IPS DF 6.9 (cell line): ENCODE measurements around the gene CASTOR1.

ENCODE experiments used
- DNase-seq: peaks from one replicate; pipeline ENCODE4 v3.0.0-alpha.2; 2013; ENCODE audit warnings: low read depth, low spot score
- H3K27ac ChIP-seq: one replicate; pipeline ENCODE4 v1.5.1; 2013; ENCODE audit warnings: low read length, control low read depth
- H3K27me3 ChIP-seq: 2 replicates; pipeline ENCODE4 v1.6.1; 2013; ENCODE audit warnings: mild to moderate bottlenecking, low read length; ENCODE audit not compliant: control insufficient read depth, insufficient read depth
- H3K36me3 ChIP-seq: 2 replicates; pipeline ENCODE4 v1.6.1; 2013; ENCODE audit warnings: low read length; ENCODE audit not compliant: control insufficient read depth, insufficient read depth
- H3K4me1 ChIP-seq: 2 replicates; pipeline ENCODE4 v1.6.1; 2013; ENCODE audit warnings: low read length; ENCODE audit not compliant: control insufficient read depth, insufficient read depth
- H3K4me3 ChIP-seq: 2 replicates; pipeline ENCODE4 v1.5.1; 2013; ENCODE audit warnings: mild to moderate bottlenecking, low read length
- H3K9me3 ChIP-seq: 2 replicates; pipeline ENCODE4 v1.6.1; 2013; ENCODE audit warnings: low read length, inconsistent platforms; ENCODE audit not compliant: control insufficient read depth, insufficient read depth
- WGBS: extraction: QIAGEN DNeasy Blood & Tissue Kit; methylation state at CpG from one replicate; pipeline ENCODE4 v1.1.7; 2013; ENCODE audit warnings: mixed read lengths, missing lambda C conversion rate; ENCODE audit not compliant: insufficient read length, insufficient coverage; 5-methylcytosine and 5-hydroxymethylcytosine counted together

Gene CASTOR1

DNA sequence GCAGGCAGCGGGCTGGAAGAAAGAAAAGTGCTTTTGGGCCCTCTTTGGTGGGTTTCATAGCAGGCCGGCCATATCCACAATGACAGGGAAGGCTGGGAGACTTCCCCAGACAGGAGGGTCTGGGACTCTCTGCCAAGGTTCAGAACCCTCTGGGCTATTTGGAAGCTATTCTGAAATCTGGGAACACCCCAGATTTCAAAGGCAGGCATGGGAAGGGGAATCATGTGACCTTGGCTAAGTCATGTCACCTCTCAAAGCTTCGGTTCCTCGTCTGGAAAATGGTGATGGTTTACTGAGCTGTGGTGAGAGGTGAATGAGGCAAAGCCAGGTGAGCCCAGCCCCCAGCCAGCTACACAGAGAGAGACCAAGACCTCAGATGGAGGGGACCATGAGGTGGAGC, 4.6 kb downstream of the CASTOR1 start:
- no CpG with 5 or more reads among the region's 4 CpGs for WGBS
- H3K9me3 ChIP-seq = no peaks in the 10 kb centered on the region
- H3K27ac ChIP-seq = no peak overlapping the region
- H3K27me3 ChIP-seq = no peaks in the 10 kb centered on the region
- peaks cover 3% of the 10 kb centered on the region; the same call in 1 of the 2 replicates for H3K4me1 ChIP-seq
- no peak overlapping the region for H3K4me3 ChIP-seq
- no peaks in the 10 kb centered on the region for H3K36me3 ChIP-seq
- no peak for DNase-seq

DNA sequence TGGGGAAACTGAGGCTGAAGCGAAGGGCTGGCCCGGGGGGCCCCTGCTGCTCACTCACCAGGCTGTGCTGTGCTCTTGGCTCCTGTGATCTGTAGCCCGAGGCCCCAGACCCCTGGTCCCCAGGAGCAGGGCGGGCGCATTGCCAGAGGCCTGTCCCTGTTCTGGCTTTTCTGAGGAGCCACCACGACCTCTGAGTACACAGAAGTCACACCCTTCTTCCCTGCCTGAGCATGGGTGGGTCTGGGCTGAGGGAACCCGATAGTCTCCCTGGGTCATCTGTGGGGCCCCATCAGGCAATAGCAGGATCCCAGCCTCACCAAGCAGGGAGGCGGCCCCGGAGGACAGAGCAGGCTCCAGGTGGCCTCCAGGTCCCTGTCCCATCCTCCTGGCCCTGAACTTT, 5.1 kb downstream of the CASTOR1 start:
- H3K27ac ChIP-seq = no peak overlapping the region
- no peak overlapping the region for H3K4me3 ChIP-seq
- peaks cover 3% of the 10 kb centered on the region; the same call in 1 of the 2 replicates for H3K4me1 ChIP-seq
- WGBS = no CpG with 5 or more reads among the region's 9 CpGs
- no peaks in the 10 kb centered on the region for H3K27me3 ChIP-seq
- no peak for DNase-seq
- H3K9me3 ChIP-seq = no peaks in the 10 kb centered on the region
- no peaks in the 10 kb centered on the region for H3K36me3 ChIP-seq

DNA sequence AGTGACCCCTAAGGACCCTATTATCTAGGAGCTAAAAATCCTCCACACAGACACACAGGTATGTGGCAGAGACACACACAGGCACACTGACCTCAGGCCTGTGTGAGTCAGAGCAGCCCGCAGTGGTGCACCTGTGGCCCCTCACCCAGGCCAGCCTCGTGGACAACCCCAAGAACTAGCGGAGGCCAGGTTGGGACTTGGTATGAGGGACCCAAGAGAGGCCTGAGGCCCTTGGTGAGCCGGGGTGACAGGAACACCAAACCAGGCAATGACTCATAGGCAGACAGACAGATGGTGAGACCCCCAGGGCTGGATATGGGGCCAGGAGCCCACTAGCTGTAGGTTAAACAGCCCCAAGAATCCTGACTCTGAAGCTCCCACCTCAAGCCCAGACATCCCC, 6.0 kb downstream of the CASTOR1 start:
- Histone ChIP-seq H3K27me3 (no peaks in the 10 kb centered on the region), H3K4me1 (no peaks in the 10 kb centered on the region), H3K36me3 (no peaks in the 10 kb centered on the region), H3K4me3 (no peak overlapping the region), H3K9me3 (no peaks in the 10 kb centered on the region), H3K27ac (no peak overlapping the region)
- no peak for DNase-seq
- WGBS = no CpG with 5 or more reads among the region's 4 CpGs

DNA sequence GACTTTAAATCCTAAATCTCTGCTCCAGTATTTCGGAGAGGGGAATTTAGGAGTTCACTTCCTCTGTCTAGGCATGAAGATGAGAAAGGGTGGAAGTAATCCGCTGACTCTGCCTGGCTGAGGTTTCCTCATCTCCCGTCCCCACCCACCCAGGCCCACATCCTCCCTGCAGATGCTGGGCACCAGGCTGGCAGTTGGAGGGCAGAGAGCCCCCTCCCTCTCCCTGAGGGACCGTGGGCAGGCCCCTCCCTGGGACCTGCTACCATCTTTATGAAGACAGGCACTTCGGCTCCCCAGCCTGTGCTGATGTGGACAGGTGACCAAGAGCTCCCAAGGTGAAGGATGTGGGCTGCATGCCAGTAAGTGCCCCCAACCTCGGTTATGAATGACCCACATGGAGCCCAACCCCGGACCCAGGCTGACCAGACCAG, 6.7 kb downstream of the CASTOR1 start:
- WGBS = no CpG with 5 or more reads among the region's 7 CpGs
- DNase-seq = no peak

DNA sequence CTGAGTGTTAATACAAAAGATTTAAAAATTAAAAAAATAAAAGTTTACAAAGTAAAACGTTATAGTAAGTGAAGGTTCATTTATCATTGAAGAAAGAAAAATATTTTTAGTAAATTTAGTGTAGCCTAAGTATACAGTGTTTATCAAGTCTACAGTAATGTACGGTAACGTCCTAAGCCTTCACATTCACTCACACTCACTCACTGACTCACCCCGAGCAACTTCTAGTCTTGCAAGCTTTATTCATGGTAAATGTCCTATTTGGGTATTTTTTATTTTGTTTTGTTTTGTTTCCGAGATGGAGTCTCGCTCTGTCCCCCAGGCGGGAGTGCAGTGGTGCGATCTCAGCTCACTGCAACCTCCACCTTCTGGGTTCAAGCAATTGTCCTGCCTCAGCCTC, 8.8 kb downstream of the CASTOR1 start:
- Histone ChIP-seq H3K27me3 (no peaks in the 10 kb centered on the region), H3K9me3 (no peaks in the 10 kb centered on the region), H3K36me3 (no peaks in the 10 kb centered on the region), H3K27ac (no peak overlapping the region), H3K4me1 (no peaks in the 10 kb centered on the region), H3K4me3 (no peak overlapping the region)
- no peak for DNase-seq
- WGBS = 100% methylated on average over 1 of the region's 8 CpGs

More for the DNA sequence above, 6.7 kb downstream of the CASTOR1 start:
- Histone ChIP-seq H3K4me3 (no peak overlapping the region), H3K4me1 (no peaks in the 10 kb centered on the region), H3K27ac (no peak overlapping the region), H3K36me3 (no peaks in the 10 kb centered on the region), H3K9me3 (no peaks in the 10 kb centered on the region), H3K27me3 (no peaks in the 10 kb centered on the region)

DNA sequence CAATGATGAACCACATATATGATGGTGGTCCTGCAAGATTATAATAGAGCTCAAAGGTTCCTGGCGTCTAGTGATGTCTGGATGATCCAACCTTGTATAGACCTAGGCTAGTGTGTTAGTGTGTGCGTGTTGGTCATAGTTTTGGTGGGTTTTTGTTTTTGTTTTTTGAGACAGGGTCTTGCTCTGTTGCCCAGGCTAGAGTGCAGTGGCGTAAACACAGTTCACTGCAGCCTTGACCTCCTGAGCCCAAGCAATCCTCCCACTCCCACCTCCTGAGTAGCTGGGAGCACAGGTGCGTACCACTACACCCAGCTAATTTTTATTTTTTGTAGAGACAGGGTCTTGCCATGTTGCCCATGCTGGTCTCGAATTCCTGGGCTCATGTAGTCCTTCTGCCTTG, 9.4 kb downstream of the CASTOR1 start:
- H3K9me3 ChIP-seq = no peaks in the 10 kb centered on the region
- H3K36me3 ChIP-seq = no peaks in the 10 kb centered on the region
- H3K4me3 ChIP-seq = no peak overlapping the region
- no peaks in the 10 kb centered on the region for H3K4me1 ChIP-seq
- H3K27ac ChIP-seq = no peak overlapping the region
- WGBS = no CpG with 5 or more reads among the region's 5 CpGs
- DNase-seq = no peak
- H3K27me3 ChIP-seq = no peaks in the 10 kb centered on the region

DNA sequence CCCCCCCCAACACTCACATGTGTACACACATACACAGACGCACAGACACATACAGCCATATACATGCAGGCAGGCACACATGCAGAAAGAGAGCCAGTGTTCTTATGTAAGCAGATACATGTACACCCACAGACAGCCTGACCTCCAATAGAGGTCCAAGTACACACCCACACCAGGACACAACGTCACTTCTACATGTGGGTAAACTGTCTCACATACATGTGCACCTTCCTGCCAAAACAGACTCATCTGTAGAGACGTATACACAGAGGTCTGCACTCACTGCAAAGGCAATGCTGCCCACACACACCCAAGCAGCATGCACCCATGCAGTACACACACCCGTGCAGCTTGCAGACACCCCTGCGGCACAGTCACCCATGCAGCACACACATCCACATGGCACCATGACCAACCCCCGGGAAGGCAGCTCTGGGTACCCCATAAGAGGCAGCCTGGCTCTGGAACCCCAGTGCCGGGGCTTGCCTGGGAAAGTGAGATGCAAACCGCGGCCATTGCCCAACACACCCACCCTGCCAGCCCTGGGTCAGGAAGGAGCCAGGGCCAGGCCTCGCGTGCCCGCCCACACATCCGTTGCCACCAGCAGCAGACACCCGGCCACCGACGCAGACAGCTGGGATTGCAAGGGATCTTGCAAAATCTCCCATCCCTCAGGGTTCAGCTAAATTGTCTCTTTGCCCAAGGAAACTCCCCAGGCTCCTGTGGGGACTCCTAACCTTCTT, 10.1 kb downstream of the CASTOR1 start:
- no peaks in the 10 kb centered on the region for H3K36me3 ChIP-seq
- no CpG with 5 or more reads among the region's 16 CpGs for whole genome bisulfite sequencing
- H3K4me1 ChIP-seq = no peaks in the 10 kb centered on the region
- no peak overlapping the region for H3K4me3 ChIP-seq
- H3K27me3 ChIP-seq = no peaks in the 10 kb centered on the region
- no peaks in the 10 kb centered on the region for H3K9me3 ChIP-seq
- DNase-seq = no peak
- H3K27ac ChIP-seq = no peak overlapping the region

DNA sequence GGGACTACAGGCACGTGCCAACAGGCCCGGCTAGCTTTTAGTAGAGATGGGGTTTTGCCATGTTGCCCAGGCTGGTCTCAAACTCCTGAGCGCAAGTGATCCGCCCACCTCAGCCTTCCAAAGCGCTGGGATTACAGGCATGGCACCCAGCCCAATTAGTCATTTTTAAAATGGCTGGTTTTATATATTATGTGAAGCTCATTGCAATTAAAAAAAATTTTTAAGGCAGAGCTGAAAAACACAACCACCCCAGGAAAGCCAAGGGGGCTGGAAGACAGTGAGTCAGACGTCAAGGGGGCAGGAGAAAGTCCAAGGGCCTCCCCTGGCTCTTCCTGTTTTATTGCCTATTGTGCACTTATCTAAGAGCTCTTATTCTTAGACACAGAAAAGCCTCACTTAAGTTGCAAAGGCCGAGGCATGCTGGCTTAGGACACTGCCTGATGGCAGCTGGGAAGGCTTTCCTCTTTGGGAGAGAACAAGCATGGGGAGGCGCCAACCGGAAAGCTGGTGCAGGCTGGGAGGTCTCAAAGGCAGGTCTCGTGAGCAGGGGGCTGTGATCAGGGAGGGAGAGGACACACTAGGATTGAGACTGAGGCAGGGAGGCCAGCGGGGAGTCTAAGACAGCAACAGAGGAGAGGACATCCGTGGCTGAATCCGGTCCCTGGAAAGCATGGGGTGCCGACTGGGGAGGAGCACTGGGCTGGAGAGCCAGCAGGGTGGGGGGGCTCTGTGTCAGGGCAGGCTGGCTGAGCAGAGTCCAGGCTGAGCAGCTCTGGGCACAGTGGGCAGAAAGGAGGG, 11.6 kb downstream of the CASTOR1 start:
- Histone ChIP-seq H3K27ac (no peak overlapping the region), H3K36me3 (no peaks in the 10 kb centered on the region), H3K4me3 (no peak overlapping the region), H3K4me1 (no peaks in the 10 kb centered on the region), H3K9me3 (no peaks in the 10 kb centered on the region), H3K27me3 (no peaks in the 10 kb centered on the region)
- no CpG with 5 or more reads among the region's 14 CpGs for WGBS
- no peak for DNase-seq

DNA sequence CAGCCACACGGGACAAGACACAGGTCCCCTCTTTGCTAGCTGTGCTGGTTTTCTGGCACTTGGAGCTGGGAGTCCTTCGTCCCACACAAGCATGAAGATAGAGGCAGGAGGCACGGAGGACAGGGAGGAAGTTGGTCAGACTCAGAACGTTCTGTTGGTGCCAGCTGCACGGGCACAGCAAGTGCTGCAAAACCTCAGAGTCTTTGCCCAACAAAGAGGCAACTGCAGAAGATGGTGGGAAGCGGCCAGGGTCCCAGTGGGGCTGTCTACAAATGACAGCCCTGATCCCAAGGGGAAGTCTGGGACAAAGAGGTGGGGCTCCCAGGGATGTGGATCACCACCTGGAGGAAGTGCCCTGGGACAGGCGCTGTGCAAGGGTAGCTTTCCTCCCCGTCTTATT, 13.3 kb downstream of the CASTOR1 start:
- H3K27ac ChIP-seq = no peak overlapping the region
- no CpG with 5 or more reads among the region's 8 CpGs for WGBS

DNA sequence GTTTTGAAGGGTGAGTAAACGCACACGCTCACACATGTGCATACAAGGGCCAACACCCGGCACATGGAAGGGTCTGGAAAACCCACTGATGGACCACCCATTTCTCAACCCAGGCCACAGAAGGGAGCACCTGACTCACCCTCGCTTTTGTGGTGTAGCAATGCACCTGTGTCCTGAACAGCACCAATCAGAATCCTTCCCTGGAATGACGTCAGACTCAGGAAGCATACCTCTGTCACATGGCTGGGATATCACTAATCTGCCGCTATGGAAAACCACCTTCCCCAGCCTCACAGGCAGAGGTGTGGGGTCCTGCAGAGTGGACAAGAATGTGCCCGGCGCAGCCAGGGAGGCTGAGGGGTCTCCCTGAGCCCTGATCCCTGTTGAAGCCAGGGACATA, 13.7 kb downstream of the CASTOR1 start:
- Histone ChIP-seq H3K27ac (no peak overlapping the region), H3K4me1 (no peaks in the 10 kb centered on the region), H3K36me3 (no peaks in the 10 kb centered on the region), H3K4me3 (no peak overlapping the region), H3K27me3 (no peaks in the 10 kb centered on the region), H3K9me3 (no peaks in the 10 kb centered on the region)
- no CpG with 5 or more reads among the region's 8 CpGs for WGBS
- no peak for DNase-seq

More for the DNA sequence above, 13.3 kb downstream of the CASTOR1 start:
- no peaks in the 10 kb centered on the region for H3K36me3 ChIP-seq
- H3K4me3 ChIP-seq = no peak overlapping the region
- H3K9me3 ChIP-seq = no peaks in the 10 kb centered on the region
- H3K27me3 ChIP-seq = no peaks in the 10 kb centered on the region
- H3K4me1 ChIP-seq = no peaks in the 10 kb centered on the region
- no peak for DNase-seq
